Spleen (tissue), 7 donors: ENCODE results near the gene LMBR1.

Source experiments
- CTCF ChIP-seq, 11 experiments: fragments of 200-600 bp in 7 of 11; fragments of 450-650 bp in 4 of 11; sonication (generic) in 4 of 11; IDR thresholded peaks in 8 of 11; conservative IDR thresholded peaks in 3 of 11; 1 replicate in 7 of 11; 2 replicates in 4 of 11; pipeline versions ENCODE4 v1.4.0 to v1.8.0; 2016 to 2021; ENCODE audit warnings: antibody characterized with exemption in 11 of 11, inconsistent platforms in 4 of 11, mild to moderate bottlenecking in 1 of 11
- POLR2AphosphoS5 ChIP-seq, 3 donors: sonication (generic); formaldehyde crosslinking; IDR thresholded peaks; one replicate each; pipeline ENCODE4 v1.5.1; 2017; ENCODE audit warnings: antibody characterized with exemption in 3 of 3
- donor health status: DM: no; HTN: no; CAD: no; lungs with moderate emphysema.
- donor health status: DM: no; HTN: no; CAD: no.
- donor health status: DM: no; HTN: no; CAD: no.

- TF ChIP-seq CTCF (IDR thresholded peaks at IDR 0.05 in 8 of 11, conservative IDR thresholded peaks at IDR 0.05 in 3 of 11) = no peak
- no peak for TF ChIP-seq POLR2AphosphoS5 (IDR thresholded peaks at IDR 0.05)
Observed at GRCh38 chr7:156725073-156725472, 167.9 kb downstream of the LMBR1 start.
